DMS 273 (cell line): ENCODE measurements around the gene STXBP2.

Source experiments
- DNase-seq: peaks from one replicate; lab custom pipeline; 2025; ENCODE audit not compliant: unreplicated experiment; lab: John Stamatoyannopoulos, UW

Gene STXBP2

GRCh38 chr19:7677669-7678311, 40.9 kb downstream of the STXBP2 start:
- no peak for DNase-seq

GRCh38 chr19:7678971-7679751, 42.3 kb downstream of the STXBP2 start:
- DNase-seq: no peak

DNA sequence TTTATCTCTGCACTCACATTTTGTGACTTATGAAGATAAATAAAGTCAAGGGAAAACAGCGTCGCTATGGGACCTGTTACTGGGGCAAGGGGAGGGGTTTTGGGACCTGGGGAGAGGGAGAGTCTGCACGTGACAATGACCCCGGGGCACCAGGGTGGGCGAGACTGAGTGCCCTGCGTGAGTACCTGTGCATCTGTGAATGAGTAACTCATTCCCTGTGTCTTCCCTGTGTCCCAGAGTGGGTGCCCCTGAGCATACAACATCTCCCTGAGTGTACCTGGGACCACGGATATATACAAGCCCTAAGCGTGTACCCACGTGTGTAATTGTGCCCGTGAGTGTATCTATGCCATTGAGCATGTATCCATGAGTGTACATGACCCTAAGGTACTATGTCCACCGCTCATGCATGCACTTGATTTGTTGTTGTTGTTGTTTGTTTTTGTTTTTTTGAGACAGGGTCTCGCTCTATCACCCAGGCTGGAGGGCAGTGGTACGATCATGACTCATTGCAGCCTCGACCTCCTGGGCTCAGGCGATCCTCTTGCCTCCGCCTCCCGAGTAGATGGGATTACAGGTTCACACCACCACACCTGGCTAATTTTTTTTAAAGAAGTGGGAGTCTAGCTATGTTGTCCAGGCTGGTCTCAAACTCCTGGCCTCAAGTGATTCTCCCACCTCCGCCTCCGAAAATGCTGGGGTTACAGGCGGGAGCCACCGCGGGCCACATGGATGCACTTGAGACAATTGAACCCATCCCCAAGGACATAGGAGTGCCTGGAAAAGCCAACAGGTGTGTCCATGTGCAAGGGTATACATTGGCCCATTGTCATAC, 43.1 kb downstream of the STXBP2 start:
- no peak for DNase-seq

GRCh38 chr19:7680606-7681339, 43.9 kb downstream of the STXBP2 start, which contains the start of gene TRAPPC5:
TRAPPC5 (plus strand) TSS chr19:7680833; CDS start chr19:7682254, 1,421 bp downstream.
- DNase-seq: peak; percentile 93

DNA sequence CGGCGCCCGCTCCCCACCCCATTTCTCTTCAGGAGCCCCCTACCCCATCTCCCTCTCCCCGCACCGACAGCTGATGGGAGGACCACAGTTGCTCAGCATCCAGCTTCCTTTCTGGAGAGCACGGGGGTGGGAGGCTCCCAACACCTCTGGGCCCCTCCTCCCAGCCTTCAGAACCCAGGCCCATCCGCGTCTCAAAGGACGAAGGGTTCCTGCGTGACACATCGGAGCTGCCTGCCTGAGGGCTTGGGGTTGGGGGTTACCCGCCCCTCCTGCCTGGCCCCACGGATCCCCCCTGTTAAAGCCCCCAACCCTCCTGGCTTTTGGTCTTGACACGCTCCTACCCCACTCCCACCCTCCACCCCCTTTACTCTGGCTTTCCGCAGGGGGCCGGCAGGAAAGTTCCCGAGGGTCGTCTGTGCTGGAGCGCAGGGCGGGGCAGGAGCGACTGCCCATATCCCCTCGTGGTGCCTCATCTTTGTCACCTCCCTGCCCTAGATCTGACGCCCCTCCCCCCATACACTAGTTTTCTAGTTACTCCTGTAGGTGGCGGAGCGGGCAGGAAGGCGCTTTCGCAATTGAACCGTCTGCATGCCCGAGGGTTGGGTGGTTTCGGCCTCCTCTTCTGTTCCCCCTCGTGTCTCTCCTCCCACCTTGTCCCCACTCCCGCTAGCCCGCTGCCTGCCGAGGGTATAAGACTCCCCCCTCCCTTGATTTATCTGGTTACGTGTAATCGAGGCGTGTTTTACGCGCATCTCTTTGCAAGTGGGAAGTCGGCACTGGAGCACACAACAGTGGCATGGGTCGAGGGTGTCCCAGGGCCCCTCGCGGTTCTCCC, 44.6 kb downstream of the STXBP2 start:
- peak; percentile 66 for DNase-seq

- DNase-seq: no peak
Measured at GRCh38 chr19:7682175-7682855, 45.4 kb downstream of the STXBP2 start.

GRCh38 chr19:7685546-7686445, 48.9 kb downstream of the STXBP2 start:
- DNase-seq: no peak

- DNase-seq: no peak
Measured at GRCh38 chr19:7687177-7687576, 50.3 kb downstream of the STXBP2 start.

DNA sequence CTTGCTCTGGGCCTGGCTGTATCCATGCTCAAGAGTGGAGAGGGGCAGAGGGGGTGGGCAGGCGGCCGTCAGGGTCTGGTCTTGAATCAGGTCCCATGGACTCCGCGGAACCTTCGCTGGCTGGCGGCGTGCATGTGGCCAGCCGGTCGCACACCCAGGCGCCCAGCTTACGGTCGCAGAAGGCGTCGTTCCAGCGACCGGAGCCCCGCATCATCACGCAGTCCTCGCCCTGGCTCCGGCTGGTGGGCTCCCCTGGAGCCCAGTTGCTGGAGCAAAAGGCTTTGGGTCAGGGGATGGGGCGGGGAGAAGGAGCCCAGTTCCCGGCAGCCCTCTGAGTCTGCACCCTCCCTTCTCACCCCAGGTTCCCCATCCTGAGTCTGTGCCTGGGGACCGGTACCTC, 52.3 kb downstream of the STXBP2 start:
- DNase-seq: no peak

- no peak for DNase-seq
Measured at GRCh38 chr19:7690779-7691258, 53.9 kb downstream of the STXBP2 start.

- DNase-seq: no peak
Measured at GRCh38 chr19:7691497-7691896, 54.6 kb downstream of the STXBP2 start.

GRCh38 chr19:7692417-7693088, 55.6 kb downstream of the STXBP2 start:
- no peak for DNase-seq

- no peak for DNase-seq
Measured at GRCh38 chr19:7694499-7694898, 57.6 kb downstream of the STXBP2 start.
